K562 (cell line): ENCODE data around the gene USP35. TPM values are rescaled to one million over a fixed set of nuclear protein-coding genes. Genes with fewer than 3 reads are reported as not detected.

ENCODE experiments used
- ATAC-seq: fragments of 200-7000 bp; cut with Tn5 transposase; 3 replicates; pipeline ENCODE4 v1.9.1; 2020; ENCODE audit warnings: moderate library complexity
- BruUV-seq: library from RNA; stranded (reverse); fragments of 400-500 nt; replicated peaks from 2 replicates; lab custom pipeline; 2021; lab: Mats Ljungman, UMichigan
- CTCF ChIA-PET: fragments of 300-600 bp; formaldehyde crosslinking; extraction: SDS; loops from one replicate; lab custom pipeline; 2021; ENCODE audit warnings: low intra/inter-chr PET ratio; lab: Yijun Ruan, JAX
- POLR2A ChIA-PET: fragments of 300-600, 350-650 bp; sonication (Branson Sonifier 250); formaldehyde crosslinking; extraction: SDS; loops from one replicate; lab custom pipeline; 2021; ENCODE audit warnings: antibody characterized with exemption, inconsistent platforms; lab: Yijun Ruan, JAX
- DNase-seq, 4 experiments: peaks; one replicate each; pipeline versions ENCODE4 v3.0.0 to v3.0.0-alpha.2; 2011 to 2018; ENCODE audit warnings: low spot score in 3 of 4, mixed read lengths in 3 of 4; ENCODE audit errors: extremely low read depth in 1 of 4
- FAIRE-seq: peaks from 2 replicates; lab custom pipeline; 2011; peaks lifted over from hg19 to GRCh38; lab: Jason Lieb, UNC
- H2AFZ ChIP-seq: 2 replicates; pipeline ENCODE4 v1.6.0; 2011; ENCODE audit warnings: low read depth, low read length, control low read depth, inconsistent platforms
- H3K27ac ChIP-seq: fragments of 200-600 bp; 3 replicates; pipeline ENCODE4 v1.8.0; 2011; ENCODE audit warnings: low read depth, mild to moderate bottlenecking, control low read depth, inconsistent platforms, low read length, moderate library complexity, mixed read lengths; ENCODE audit errors: extremely low read depth
- H3K27me3 ChIP-seq, 2 experiments: fragments of 300-600 bp in 1 of 2; 2 replicates in 1 of 2; 3 replicates in 1 of 2; pipeline versions ENCODE4 v1.6.0 to v1.8.0; 2011; ENCODE audit warnings: inconsistent platforms in 2 of 2, low read length in 2 of 2, mild to moderate bottlenecking in 1 of 2, mixed read lengths in 1 of 2, moderate library complexity in 1 of 2; ENCODE audit not compliant: control insufficient read depth in 2 of 2, insufficient read depth in 2 of 2
- H3K36me3 ChIP-seq: fragments of 300-600 bp; 3 replicates; pipeline ENCODE4 v1.8.0; 2011; ENCODE audit warnings: mild to moderate bottlenecking, low read length, inconsistent platforms; ENCODE audit not compliant: control insufficient read depth, insufficient read depth
- H3K4me1 ChIP-seq, 2 experiments: fragments of 200-600 bp in 1 of 2; replicated peaks in 1 of 2; 2 replicates in 1 of 2; 3 replicates in 1 of 2; pipeline versions ENCODE4 v1.5.1 to v1.8.0; 2011; ENCODE audit warnings: inconsistent platforms in 2 of 2, low read length in 2 of 2, mild to moderate bottlenecking in 1 of 2, mixed read lengths in 1 of 2, moderate library complexity in 1 of 2; ENCODE audit not compliant: control insufficient read depth in 2 of 2, insufficient read depth in 2 of 2
- H3K4me2 ChIP-seq: 2 replicates; pipeline ENCODE4 v1.6.1; 2011; ENCODE audit warnings: low read length, control low read depth, inconsistent platforms, mixed read lengths; ENCODE audit not compliant: insufficient read depth
- H3K4me3 ChIP-seq: fragments of 200-600 bp; sonication (generic), shearing (Covaris generic); 2 replicates; pipeline ENCODE4 v1.5.1; 2016; ENCODE audit warnings: control low read depth, inconsistent platforms
- H3K79me2 ChIP-seq: fragments of 200-600 bp; 3 replicates; pipeline ENCODE4 v1.8.0; 2011; ENCODE audit warnings: low read length, inconsistent platforms; ENCODE audit not compliant: control insufficient read depth, insufficient read depth
- H3K9ac ChIP-seq, 2 experiments: 2 replicates each; pipeline versions ENCODE4 v1.6.0 to v1.6.1; 2011; ENCODE audit warnings: low read depth in 2 of 2, low read length in 2 of 2, control low read depth in 1 of 2, inconsistent platforms in 1 of 2, mild to moderate bottlenecking in 1 of 2, mixed read lengths in 1 of 2; ENCODE audit not compliant: insufficient read depth in 1 of 2
- H3K9me1 ChIP-seq: one replicate; pipeline ENCODE4 v1.6.0; 2011; ENCODE audit warnings: inconsistent platforms, mild to moderate bottlenecking, low read length, moderate library complexity; ENCODE audit not compliant: control insufficient read depth, insufficient read depth
- H3K9me3 ChIP-seq: replicated peaks from 2 replicates; pipeline ENCODE4 v1.5.1; 2011; ENCODE audit warnings: low read depth, low read length, inconsistent platforms; ENCODE audit not compliant: control insufficient read depth, insufficient read depth
- H4K20me1 ChIP-seq: replicated peaks from 2 replicates; pipeline ENCODE4 v1.6.1; 2011; ENCODE audit warnings: low read length, inconsistent platforms, mixed read lengths; ENCODE audit not compliant: control insufficient read depth, insufficient read depth
- CREB1 ChIP-seq, 2 experiments: sonication (generic) in 1 of 2; formaldehyde crosslinking in 1 of 2; IDR thresholded peaks; 2 replicates each; pipeline versions ENCODE4 v1.6.1 to v1.8.0; 2012 to 2022; ENCODE audit warnings: inconsistent platforms in 1 of 2, mild to moderate bottlenecking in 1 of 2, missing genetic modification reagents in 1 of 2, moderate library complexity in 1 of 2
- PATZ1 ChIP-seq: fragments of 250-450 bp; sonication (Bioruptor Pico); IDR thresholded peaks from 2 replicates; pipeline ENCODE4 v1.5.0; 2020; ENCODE audit warnings: mild to moderate bottlenecking, borderline replicate concordance
- TGIF2 ChIP-seq: sonication (generic); formaldehyde crosslinking; IDR thresholded peaks from 2 replicates; pipeline ENCODE4 v1.8.1; 2022; ENCODE audit warnings: mild to moderate bottlenecking, missing genetic modification reagents, moderate library complexity
- WGBS: fragments of 100-300 bp; shearing (Covaris generic); methylation state at CpG from one replicate; pipeline ENCODE4 v1.1.6; 2016; ENCODE audit warnings: low coverage, mixed read lengths; ENCODE audit not compliant: insufficient coverage; ENCODE audit errors: missing lambda C conversion rate; 5-methylcytosine and 5-hydroxymethylcytosine counted together
- in situ Hi-C: fragments of 300-500 bp; cut with MboI; formaldehyde crosslinking; loops from 4 replicates; pipeline ENCODE4 v1.15.0; 2018; ENCODE audit warnings: inconsistent platforms, mixed read lengths
- intact Hi-C: fragments of 100-400 bp; cut with micrococcal nuclease; formaldehyde crosslinking; loops from 2 replicates; pipeline ENCODE4 v1.14.2; 2022
- polyA plus RNA-seq, 8 experiments: library from polyadenylated mRNA; depleted of rRNA in 4 of 8; stranded (reverse) in 5 of 8; unstranded in 3 of 8; fragments of >200 nt; fragmentation: Nextera tagmentation in 2 of 8; fragmentation: Illumina TruSeq in 1 of 8; extraction: Ambion mirVana in 2 of 8; extraction: Trizol in 1 of 8; gene quantifications; 2 replicates each; pipeline versions ENCODE4 v1.2.1 to v1.2.3, GENCODE V29; 2011 to 2014; ENCODE audit warnings: inconsistent platforms in 1 of 8, missing spikeins in 1 of 8
- total RNA-seq, 7 experiments: library from RNA; depleted of rRNA in 6 of 7; stranded (reverse); fragments of >200 nt in 6 of 7; fragmentation: Illumina TruSeq in 2 of 7; extraction: Trizol in 2 of 7; gene quantifications; 2 replicates each; pipeline versions ENCODE4 v1.2.1 to v1.2.3, GENCODE V29; 2011 to 2021; ENCODE audit warnings: low replicate concordance in 1 of 7

USP35 gene
- total and polyA plus RNA-seq, 9 of the 15 experiments (the other 6 are each of a cell fraction or from before 2014, with no cell fraction given) = 0.01 to 4.8 (median 3.6) TPM

- TF ChIP-seq TGIF2 (CRISPR knock-in tag) = no peak
- TF ChIP-seq, all 486 proteins: peak for 0
Measured at GRCh38 chr11:78205256-78205655, 16.5 kb downstream of the USP35 start (continued).

- POLR2A ChIA-PET = interaction anchor here (0.6 to 1.2 kb wide), 4 partner anchors 10 to 224 kb away, joined by 3 to 5 read pairs (median 3); no protein-coding TSS in a partner anchor
- 78% methylated on average over 7 of the region's 7 CpGs for WGBS
- intact Hi-C loops = no loop called here
- Histone ChIP-seq H3K9me3 (no peaks in the 10 kb centered on the region), H3K9me1 (no peaks in the 10 kb centered on the region), H3K4me1 (peaks cover 0 to 9% of the 10 kb centered on the region in 2 experiments; a peak in 4 of 5 replicates), H3K9ac (peak overlapping the region in 1 of 2 experiments; percentile 52; a peak in 1 of 4 replicates), H3K4me2 (no peak overlapping the region), H3K27ac (no peak overlapping the region)
- BruUV-seq = no TSS peak
- no peak for ATAC-seq
- TF ChIP-seq PATZ1 (CRISPR knock-in tag) (no peak), CREB1 (IDR thresholded peaks at IDR 0.05) (no peak), CREB1 (CRISPR knock-in tag; IDR thresholded peaks at IDR 0.05) (no peak)
- TF ChIP-seq, all 486 proteins: peak for 0
- no peaks in the 10 kb centered on the region for H3K79me2 ChIP-seq
- no peak overlapping the region for H2AFZ ChIP-seq
- CTCF ChIA-PET = no interaction called here
- peaks cover 22% of the 10 kb centered on the region; the same call in 2 of the 3 replicates for H3K36me3 ChIP-seq
- no peak for DNase-seq
- FAIRE-seq = no peak
- no peaks in the 10 kb centered on the region for H4K20me1 ChIP-seq
- no peaks in the 10 kb centered on the region for H3K27me3 ChIP-seq
- in situ Hi-C loops = no loop called here
- H3K4me3 ChIP-seq = no peak overlapping the region
Measured at GRCh38 chr11:78205691-78206090, 17.0 kb downstream of the USP35 start.
